GM18951 (cell line): ENCODE measurements around the gene ZNF883.

ENCODE experiments used
- POLR2A ChIP-seq: IDR thresholded peaks from 4 replicates; pipeline ENCODE4 v1.6.1; 2011; ENCODE audit warnings: mild to moderate bottlenecking; ENCODE audit not compliant: insufficient read length, insufficient read depth; ENCODE audit errors: extremely low read depth
- in situ Hi-C: fragments of 300-500 bp; cut with MboI; formaldehyde crosslinking; loops from one replicate; pipeline ENCODE4 v1.12.0; 2022; ENCODE audit warnings: low sequenced_read_pairs, mixed read lengths, inconsistent platforms; ENCODE audit not compliant: unreplicated experiment

Gene ZNF883

DNA sequence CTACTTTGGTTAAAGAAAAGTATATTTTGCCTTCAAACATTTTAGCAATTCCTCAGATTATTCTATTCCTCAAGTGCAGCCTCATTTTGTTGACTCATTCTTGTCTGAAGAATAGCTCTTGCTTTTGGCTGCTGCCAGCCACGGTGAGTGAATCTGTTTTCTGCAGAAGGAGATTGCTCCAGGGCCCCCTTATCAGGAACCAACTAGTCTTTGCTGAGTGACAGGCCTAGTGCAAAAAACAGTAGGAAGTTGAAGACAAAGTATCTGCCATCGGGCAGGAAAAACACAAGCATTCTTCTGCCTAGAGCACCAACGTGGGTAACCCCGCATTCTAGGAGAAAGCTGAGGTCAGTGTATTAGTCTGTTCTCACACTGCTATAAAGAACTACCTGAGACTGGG lies 42.3 kb downstream of the ZNF883 start:
- in situ Hi-C loops = no loop called here
- TF ChIP-seq POLR2A = no peak

DNA sequence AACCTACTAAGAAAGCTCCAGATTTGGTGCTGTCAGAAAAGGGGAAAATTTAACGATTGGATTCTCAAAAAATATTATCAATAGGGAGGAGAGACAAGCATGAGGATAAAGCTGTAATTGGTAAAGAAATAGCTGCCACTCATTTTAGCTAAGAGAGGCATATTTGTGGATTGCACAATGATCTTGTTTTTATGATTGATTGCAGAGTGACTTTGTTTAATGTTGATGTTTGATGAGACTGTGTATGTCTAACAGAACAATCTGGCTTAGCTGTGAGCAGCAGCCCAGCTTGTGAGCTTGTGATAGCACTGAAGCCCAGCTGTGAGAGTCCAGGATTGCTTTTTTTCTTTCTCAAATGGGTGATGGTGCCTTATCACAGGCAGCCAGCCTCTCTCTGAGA lies 56.4 kb downstream of the ZNF883 start:
- in situ Hi-C loops = no loop called here
- TF ChIP-seq POLR2A = no peak

DNA sequence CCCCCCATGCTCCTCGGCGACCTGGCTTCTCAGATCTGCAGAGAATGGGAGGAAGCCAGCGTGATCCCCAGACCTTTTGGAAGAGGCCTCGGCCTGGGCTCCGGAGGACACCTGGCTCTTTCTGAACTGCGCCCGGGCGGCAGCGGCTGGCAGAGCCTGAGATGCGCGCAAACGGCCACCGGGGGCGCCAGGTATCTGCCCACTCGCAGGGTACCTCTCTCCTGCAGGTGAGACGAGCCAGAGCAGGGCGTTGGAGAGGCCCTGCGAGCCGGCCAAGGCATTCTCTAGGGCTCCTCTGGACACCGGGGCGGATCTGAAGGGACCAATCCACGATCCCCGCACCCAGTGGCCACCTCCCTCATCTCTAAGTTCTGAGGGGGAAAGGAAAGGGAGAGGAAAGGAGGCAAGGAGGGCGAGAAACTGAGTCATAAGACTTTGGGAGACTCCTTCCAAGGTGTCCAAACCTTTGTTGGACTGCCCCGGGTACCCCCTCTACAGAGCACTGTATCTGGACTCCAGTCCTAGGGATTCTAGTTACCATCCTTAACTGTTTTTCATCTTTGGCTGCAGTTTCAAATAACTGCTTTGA lies 66.3 kb downstream of the ZNF883 start:
- TF ChIP-seq POLR2A = no peak
- in situ Hi-C loops = no loop called here

DNA sequence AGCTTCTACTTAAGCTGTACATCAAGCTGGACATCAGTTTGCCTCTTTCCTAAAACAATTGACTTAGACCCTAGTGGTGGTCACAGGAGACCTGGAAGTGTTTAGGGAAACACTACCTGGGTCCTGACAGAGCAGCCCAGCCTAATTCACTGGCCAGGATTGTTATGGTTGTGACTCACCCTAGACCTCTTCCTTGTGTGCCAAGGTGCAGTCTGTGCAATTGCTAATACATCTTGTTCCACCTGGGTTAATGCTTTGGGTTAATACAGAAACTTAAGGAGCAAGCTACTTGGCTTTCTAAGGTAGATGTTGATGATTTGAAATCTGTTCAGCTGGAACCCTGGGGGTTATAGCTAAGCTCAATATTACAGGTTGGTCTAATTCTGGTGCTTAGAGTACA lies 72.6 kb downstream of the ZNF883 start:
- TF ChIP-seq POLR2A = no peak
- in situ Hi-C loops = no loop called here

DNA sequence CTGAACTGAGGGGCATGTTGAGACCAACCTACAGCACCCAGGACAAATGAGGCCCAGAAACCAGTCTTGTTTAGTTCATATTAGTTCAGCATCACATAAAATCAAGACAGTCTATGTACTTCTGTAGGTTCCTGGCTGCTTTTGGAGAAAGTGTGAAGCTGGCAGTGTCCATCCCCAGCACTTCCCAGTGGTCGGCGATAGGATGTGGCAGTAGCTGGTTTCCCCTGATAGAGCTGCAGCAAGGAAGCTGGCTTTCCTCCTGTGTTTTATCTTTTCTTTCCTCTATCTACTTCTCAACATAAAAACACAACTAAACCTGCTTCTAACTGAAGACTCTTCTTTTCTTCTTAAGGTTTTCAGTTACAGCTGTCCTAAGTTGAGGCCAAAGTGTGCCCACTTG lies 78.3 kb downstream of the ZNF883 start:
- no peak for TF ChIP-seq POLR2A
- in situ Hi-C loops = no loop called here

DNA sequence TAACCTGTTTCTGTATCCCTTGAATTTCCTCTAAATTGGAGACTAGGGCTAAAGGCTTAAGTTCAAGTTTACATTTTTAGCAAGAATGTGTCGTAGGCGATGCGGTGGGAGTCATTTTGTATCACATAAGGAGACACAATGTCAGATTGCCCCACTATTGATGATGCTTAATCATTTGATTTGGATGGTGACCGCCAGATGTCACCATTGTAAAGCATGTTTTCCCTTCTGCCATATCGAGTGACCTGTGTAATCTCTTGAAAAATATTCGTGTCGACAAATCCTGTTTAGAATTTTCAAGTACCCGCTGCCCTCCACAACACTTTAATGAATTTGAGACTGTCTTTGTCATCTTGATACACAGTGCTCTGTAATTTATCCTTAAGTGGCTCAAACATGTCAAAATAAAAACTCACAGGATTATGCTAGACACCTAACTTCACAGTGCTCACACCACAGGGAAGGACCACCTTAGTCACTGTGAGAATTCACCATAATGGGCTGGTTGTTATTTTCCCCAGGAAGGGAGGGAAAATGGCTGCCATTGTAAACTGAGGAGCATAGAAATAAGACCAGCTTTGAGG lies 86.8 kb downstream of the ZNF883 start:
- in situ Hi-C loops = no loop called here
- TF ChIP-seq POLR2A = no peak

DNA sequence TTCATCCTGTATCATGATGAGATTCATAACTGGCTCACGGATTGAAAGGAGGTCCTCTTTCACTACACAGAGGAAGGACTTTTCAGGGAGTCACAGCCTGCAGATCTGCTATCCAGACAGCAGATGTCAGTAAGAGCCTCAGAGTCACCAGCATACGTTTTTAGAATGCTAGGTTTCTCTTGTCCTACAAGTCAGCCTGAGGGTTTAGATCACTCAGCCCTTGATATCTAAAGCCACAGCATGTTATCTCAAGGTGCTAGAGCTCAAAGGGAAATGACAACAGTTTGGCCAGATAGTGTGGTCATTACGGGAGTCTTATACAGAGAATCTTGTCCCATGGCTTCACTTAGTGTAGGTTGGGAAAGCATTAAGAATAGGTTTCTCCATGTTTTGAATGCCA lies 90.4 kb downstream of the ZNF883 start:
- in situ Hi-C loops = no loop called here
- TF ChIP-seq POLR2A = no peak

DNA sequence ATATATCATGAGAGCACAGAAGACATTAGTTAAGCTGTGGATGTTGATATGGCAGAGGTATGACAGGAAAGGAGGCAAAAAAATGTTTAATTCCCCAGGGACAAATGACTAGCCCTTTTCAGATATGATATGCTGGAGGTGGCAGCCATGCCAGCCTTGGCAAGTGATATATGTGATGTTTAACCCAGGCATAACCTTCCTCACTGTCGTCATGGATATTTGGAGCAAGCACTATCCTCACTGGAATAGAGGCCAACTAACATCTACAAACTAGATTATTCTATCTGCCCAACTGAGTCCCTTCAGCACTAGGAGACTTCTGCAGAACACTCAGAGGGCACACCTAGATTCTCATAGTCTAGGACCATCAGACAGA lies 94.0 kb downstream of the ZNF883 start:
- no peak for TF ChIP-seq POLR2A
- in situ Hi-C loops = no loop called here

DNA sequence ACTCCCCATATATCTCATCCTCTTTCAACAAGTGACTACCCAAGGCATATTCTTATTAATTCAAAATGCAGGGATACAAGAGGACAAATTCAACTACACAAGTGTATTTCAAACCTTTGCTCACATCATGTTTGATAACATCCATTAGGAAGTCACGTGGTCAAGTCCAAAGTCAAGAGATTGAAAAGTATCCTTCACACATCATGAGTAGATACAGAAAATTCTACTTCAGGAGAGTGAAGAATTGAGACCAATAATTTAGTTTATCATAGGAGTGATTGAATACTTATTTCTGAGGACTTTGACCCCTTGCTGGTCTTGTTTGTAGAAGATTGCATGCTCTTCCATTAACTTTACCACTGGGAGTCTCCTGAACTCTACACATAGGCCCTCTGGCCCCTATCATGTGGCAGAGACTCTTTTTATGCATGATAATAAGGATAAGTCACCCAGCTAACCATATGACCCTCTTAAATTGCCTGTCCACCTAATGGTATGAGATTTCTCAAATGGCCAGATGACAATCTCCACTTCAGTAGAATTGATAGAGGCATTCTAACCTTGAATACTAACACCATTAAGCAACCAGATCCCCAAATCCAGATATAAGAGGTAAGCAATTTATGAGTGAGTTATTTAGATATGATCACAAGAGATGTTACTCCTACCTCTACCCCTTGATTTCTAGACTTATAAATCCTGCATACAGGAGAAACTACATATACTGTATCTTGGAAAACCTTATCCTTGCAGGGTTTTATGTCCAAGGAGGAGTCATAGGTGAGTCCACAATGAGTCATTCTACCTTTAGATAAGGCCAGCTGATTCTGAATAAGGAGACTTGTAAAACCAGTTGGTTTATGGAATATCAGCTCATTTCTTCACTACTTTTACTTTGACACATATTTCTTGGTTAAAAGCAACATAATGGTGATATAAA lies 94.7 kb downstream of the ZNF883 start:
- in situ Hi-C loops = no loop called here
- no peak for TF ChIP-seq POLR2A

DNA sequence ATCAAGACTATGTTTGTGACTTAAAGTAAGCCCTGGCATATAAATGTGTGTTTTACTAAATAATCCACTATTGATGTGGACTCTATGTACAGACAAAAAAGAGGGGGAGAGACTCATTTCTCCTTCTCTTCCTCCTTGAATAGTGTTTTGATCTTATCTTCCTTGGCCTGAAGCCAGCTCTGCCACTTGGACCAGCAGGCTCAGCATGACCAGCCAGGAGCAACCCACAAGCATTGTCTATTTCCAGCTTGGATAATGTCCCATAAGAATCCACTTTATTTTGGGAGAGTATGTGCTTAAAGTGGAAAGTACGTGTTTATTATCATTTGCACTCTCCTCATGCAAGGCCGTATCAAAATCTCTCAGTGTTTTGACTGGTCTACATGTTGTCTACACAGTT lies 97.5 kb downstream of the ZNF883 start:
- in situ Hi-C loops = no loop called here
- no peak for TF ChIP-seq POLR2A

DNA sequence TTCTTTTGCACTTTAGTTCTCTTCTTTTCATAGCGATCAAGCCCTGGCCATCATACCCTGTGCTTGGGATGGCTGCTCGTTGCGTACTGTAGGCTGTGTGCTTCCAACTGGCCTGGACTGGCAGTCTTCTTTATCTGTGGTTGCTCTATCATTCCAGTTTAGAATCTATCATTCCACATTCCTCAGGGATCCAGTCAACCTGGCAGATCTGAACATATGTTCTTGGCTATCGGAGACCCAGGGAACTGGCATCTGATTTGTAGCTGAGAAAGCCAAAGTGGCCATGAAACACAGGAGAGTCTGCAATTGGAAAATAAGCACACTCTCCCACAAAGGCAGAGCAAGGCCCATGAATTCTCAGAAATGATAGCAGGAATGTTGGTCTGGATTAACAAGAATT lies 98.7 kb downstream of the ZNF883 start:
- in situ Hi-C loops = no loop called here
- TF ChIP-seq POLR2A = no peak

DNA sequence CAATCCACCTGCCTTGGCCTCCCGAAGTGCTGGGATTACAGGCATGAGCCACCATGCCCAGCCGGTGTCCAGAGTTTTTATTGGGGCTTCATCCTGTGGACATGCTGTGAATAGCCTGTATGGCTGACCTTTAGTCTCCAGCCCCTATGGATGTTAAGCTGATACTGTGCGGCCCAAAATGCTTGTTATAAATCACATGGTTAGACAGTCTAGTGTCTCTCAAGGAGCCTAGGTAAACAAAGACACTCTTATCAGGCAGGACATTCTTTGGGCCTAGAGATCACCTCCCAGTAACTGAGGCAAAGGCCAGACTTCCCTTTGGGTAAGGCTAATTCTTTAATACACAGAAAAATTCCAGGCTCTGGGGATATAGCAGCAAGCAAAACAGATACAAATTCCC lies 99.4 kb downstream of the ZNF883 start:
- no peak for TF ChIP-seq POLR2A
- in situ Hi-C loops = no loop called here

DNA sequence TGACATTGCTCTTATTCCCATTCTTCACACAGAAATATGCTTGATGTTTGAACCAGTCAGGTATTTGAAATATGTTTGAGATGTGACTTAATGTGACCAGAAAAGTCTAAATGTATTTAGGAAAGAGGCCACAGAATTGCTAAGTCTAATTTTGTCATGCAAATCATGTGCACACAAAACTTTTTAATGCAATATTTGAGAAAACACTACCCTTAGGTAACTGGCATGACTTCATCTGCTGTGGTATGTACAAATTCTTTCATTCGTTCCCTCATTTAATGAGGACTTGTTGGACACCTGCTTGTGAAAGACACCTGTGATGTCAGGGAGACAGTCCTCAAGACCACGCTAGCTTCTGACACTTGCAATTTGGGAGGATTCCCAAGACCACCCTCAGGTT lies 100.3 kb downstream of the ZNF883 start:
- in situ Hi-C loops = no loop called here
- no peak for TF ChIP-seq POLR2A
